NCI-H524 (cell line): ENCODE results near the gene HDAC7.
"Not testable (repeated sequence)": the region's sequence is repeated elsewhere in the genome, so short reads cannot be mapped to it uniquely, and the experiment has no call there.

Experiments
- DNase-seq, 2 experiments: peaks; one replicate each; lab custom pipeline; 2025; lab: John Stamatoyannopoulos, UW

The HDAC7 gene

GRCh38 chr12:47849261-47849660 is 29.6 kb upstream of the HDAC7 start:
- DNase-seq: no peak

- no peak for DNase-seq
These were observed 29.1 kb upstream of the HDAC7 start for GRCh38 chr12:47848853-47849252.

- DNase-seq: no peak
These were observed 26.7 kb upstream of the HDAC7 start for GRCh38 chr12:47846294-47846996.

- no peak for DNase-seq
These were observed 25.4 kb upstream of the HDAC7 start for GRCh38 chr12:47845081-47845480.

GRCh38 chr12:47844264-47845019 is 24.7 kb upstream of the HDAC7 start:
- DNase-seq: peak in 1 of 2 experiments; percentile 34

GRCh38 chr12:47843226-47843980 is 23.7 kb upstream of the HDAC7 start:
- peak; percentile 15 to 59 for DNase-seq

- not testable (repeated sequence) for DNase-seq
These were observed 22.8 kb upstream of the HDAC7 start for GRCh38 chr12:47842543-47842942.

GRCh38 chr12:47841910-47842309 is 22.2 kb upstream of the HDAC7 start:
- no peak for DNase-seq

GRCh38 chr12:47841501-47841900 is 21.8 kb upstream of the HDAC7 start:
- DNase-seq: no peak

GRCh38 chr12:47840571-47840970 is 20.9 kb upstream of the HDAC7 start:
- DNase-seq: no peak

GRCh38 chr12:47839214-47839876 is 19.6 kb upstream of the HDAC7 start:
- DNase-seq: peak in 1 of 2 experiments; percentile 27

GRCh38 chr12:47838286-47838931 is 18.7 kb upstream of the HDAC7 start:
- peak in 1 of 2 experiments; percentile 29 for DNase-seq

- peak in 1 of 2 experiments; percentile 60 for DNase-seq
These were observed 17.8 kb upstream of the HDAC7 start for GRCh38 chr12:47837190-47838171.

- peak in 1 of 2 experiments; percentile 12 for DNase-seq
These were observed 16.1 kb upstream of the HDAC7 start for GRCh38 chr12:47835831-47836155.

- DNase-seq: no peak
These were observed 15.5 kb upstream of the HDAC7 start for GRCh38 chr12:47835006-47835830.

- no peak for DNase-seq
These were observed 14.6 kb upstream of the HDAC7 start for GRCh38 chr12:47834199-47834903.

GRCh38 chr12:47833591-47834012 is 13.9 kb upstream of the HDAC7 start:
- DNase-seq: no peak

GRCh38 chr12:47832263-47832933 is 12.7 kb upstream of the HDAC7 start:
- DNase-seq: no peak
